ENCODE results near the gene LCE2D. TPM values are rescaled to one million over a fixed set of nuclear protein-coding genes. Genes with fewer than 3 reads are reported as not detected.

The LCE2D gene
- total and polyA plus RNA-seq, 2 experiments from 2014 or later: not detected

GRCh38 chr1:152645146-152645545, 18.0 kb upstream of the LCE2D start:
- Histone ChIP-seq H3F3A (replicated peaks; ENCODE audit: low read depth) (no peaks in the 10 kb centered on the region), H3K27ac (ENCODE audit: low read depth) (no peak overlapping the region), H3K4me1 (ENCODE audit: insufficient read depth) (no peaks in the 10 kb centered on the region), H3K4me2 (no peak overlapping the region), H4K20me1 (replicated peaks; ENCODE audit: insufficient read depth) (no peaks in the 10 kb centered on the region), H3K36me3 (ENCODE audit: insufficient read depth) (no peaks in the 10 kb centered on the region), H3K79me2 (replicated peaks; ENCODE audit: insufficient read depth) (no peaks in the 10 kb centered on the region), H3K4me3 (no peak overlapping the region), H2AFZ (no peak overlapping the region), H3K9me2 (ENCODE audit: insufficient read depth) (peaks cover 10% of the 10 kb centered on the region), H3K27me3 (ENCODE audit: insufficient read depth) (no peaks in the 10 kb centered on the region)
- Mint-ChIP-seq H3K9me3 (no peaks in the 10 kb centered on the region), H3K27ac (no peak overlapping the region), H3K36me3 (ENCODE audit: low read depth) (no peaks in the 10 kb centered on the region), H3K4me1 (no peaks in the 10 kb centered on the region), H3K27me3 (ENCODE audit: insufficient read depth, low read depth, poor library complexity) (no peaks in the 10 kb centered on the region), H3K4me3 (no peak overlapping the region)
- DNase-seq (ENCODE audit: low spot score) (no peak), ATAC-seq (no peak)
- no peak for TF ChIP-seq ZNF462 (CRISPR knock-in tag; IDR thresholded peaks at IDR 0.05)

- H3K27me3 ChIP-seq (ENCODE audit: insufficient read depth): no peaks in the 10 kb centered on the region
- H3F3A ChIP-seq (replicated peaks; ENCODE audit: low read depth): no peaks in the 10 kb centered on the region
- no peaks in the 10 kb centered on the region for H3K36me3 Mint-ChIP-seq (ENCODE audit: low read depth)
- no peaks in the 10 kb centered on the region for H4K20me1 ChIP-seq (replicated peaks; ENCODE audit: insufficient read depth)
- H3K4me2 ChIP-seq: no peak overlapping the region
- no peaks in the 10 kb centered on the region for H3K36me3 ChIP-seq (ENCODE audit: insufficient read depth)
- DNase-seq (ENCODE audit: low spot score) (no peak), ATAC-seq (no peak)
- no peaks in the 10 kb centered on the region for H3K4me1 ChIP-seq (ENCODE audit: insufficient read depth)
- H3K9me2 ChIP-seq (ENCODE audit: insufficient read depth): peaks cover 10% of the 10 kb centered on the region
- H3K4me3 Mint-ChIP-seq: no peak overlapping the region
- H3K27me3 Mint-ChIP-seq (ENCODE audit: insufficient read depth, low read depth, poor library complexity): no peaks in the 10 kb centered on the region
- no peaks in the 10 kb centered on the region for H3K4me1 Mint-ChIP-seq
- H3K79me2 ChIP-seq (replicated peaks; ENCODE audit: insufficient read depth): no peaks in the 10 kb centered on the region
- H3K27ac Mint-ChIP-seq: no peak overlapping the region
- H3K4me3 ChIP-seq: no peak overlapping the region
- H2AFZ ChIP-seq: no peak overlapping the region
- no peaks in the 10 kb centered on the region for H3K9me3 Mint-ChIP-seq
- H3K27ac ChIP-seq (ENCODE audit: low read depth): no peak overlapping the region
- TF ChIP-seq POLR2AphosphoS5 (IDR thresholded peaks at IDR 0.05; ENCODE audit: low read depth) (no peak), STAT1 (IDR thresholded peaks at IDR 0.05; ENCODE audit: unreplicated experiment) (no peak), JUNB (IDR thresholded peaks at IDR 0.05; ENCODE audit: unreplicated experiment) (no peak), EZH2phosphoT487 (IDR thresholded peaks at IDR 0.05; ENCODE audit: unreplicated experiment) (no peak), REST (IDR thresholded peaks at IDR 0.05; ENCODE audit: unreplicated experiment) (no peak), ZNF114 (CRISPR knock-in tag; IDR thresholded peaks at IDR 0.05) (no peak), EZH2 (IDR thresholded peaks at IDR 0.05; ENCODE audit: low read depth, unreplicated experiment) (no peak)
- TF ChIP-seq, protein P1, sequence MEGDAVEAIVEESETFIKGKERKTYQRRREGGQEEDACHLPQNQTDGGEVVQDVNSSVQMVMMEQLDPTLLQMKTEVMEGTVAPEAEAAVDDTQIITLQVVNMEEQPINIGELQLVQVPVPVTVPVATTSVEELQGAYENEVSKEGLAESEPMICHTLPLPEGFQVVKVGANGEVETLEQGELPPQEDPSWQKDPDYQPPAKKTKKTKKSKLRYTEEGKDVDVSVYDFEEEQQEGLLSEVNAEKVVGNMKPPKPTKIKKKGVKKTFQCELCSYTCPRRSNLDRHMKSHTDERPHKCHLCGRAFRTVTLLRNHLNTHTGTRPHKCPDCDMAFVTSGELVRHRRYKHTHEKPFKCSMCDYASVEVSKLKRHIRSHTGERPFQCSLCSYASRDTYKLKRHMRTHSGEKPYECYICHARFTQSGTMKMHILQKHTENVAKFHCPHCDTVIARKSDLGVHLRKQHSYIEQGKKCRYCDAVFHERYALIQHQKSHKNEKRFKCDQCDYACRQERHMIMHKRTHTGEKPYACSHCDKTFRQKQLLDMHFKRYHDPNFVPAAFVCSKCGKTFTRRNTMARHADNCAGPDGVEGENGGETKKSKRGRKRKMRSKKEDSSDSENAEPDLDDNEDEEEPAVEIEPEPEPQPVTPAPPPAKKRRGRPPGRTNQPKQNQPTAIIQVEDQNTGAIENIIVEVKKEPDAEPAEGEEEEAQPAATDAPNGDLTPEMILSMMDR (conservative IDR thresholded peaks at IDR 0.05; ENCODE audit: low read depth in 2 of 2): no peak
- TF ChIP-seq, protein P2, sequence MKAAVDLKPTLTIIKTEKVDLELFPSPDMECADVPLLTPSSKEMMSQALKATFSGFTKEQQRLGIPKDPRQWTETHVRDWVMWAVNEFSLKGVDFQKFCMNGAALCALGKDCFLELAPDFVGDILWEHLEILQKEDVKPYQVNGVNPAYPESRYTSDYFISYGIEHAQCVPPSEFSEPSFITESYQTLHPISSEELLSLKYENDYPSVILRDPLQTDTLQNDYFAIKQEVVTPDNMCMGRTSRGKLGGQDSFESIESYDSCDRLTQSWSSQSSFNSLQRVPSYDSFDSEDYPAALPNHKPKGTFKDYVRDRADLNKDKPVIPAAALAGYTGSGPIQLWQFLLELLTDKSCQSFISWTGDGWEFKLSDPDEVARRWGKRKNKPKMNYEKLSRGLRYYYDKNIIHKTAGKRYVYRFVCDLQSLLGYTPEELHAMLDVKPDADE (IDR thresholded peaks at IDR 0.05): no peak
Observed at GRCh38 chr1:152646656-152647055, 16.5 kb upstream of the LCE2D start.

Data from GM23338 (cell line).